Activated T-cell treated with anti-CD3 and anti-CD28 coated beads for 24 hours (primary cell): ENCODE results near the gene SLC44A5.
"Not testable (repeated sequence)": the region's sequence is repeated elsewhere in the genome, so short reads cannot be mapped to it uniquely, and the experiment has no call there.

ENCODE experiments used
- DNase-seq: peaks from one replicate; pipeline ENCODE4 v3.0.0-alpha.2; 2020; ENCODE audit warnings: low read depth

The SLC44A5 gene

GRCh38 chr1:75273110-75273509 lies 337.8 kb downstream of the SLC44A5 start:
- no peak for DNase-seq

- DNase-seq: no peak
Measured at GRCh38 chr1:75265792-75266191, 345.1 kb downstream of the SLC44A5 start.

GRCh38 chr1:75264112-75264511 lies 346.8 kb downstream of the SLC44A5 start:
- no peak for DNase-seq

- not testable (repeated sequence) for DNase-seq
Measured at GRCh38 chr1:75263616-75264015, 347.3 kb downstream of the SLC44A5 start.

GRCh38 chr1:75261946-75262345 lies 349.0 kb downstream of the SLC44A5 start:
- DNase-seq: not testable (repeated sequence)

- DNase-seq: no peak
Measured at GRCh38 chr1:75258351-75258750, 352.6 kb downstream of the SLC44A5 start.

- no peak for DNase-seq
Measured at GRCh38 chr1:75257424-75257823, 353.5 kb downstream of the SLC44A5 start.

GRCh38 chr1:75250114-75250513 lies 360.8 kb downstream of the SLC44A5 start:
- DNase-seq: not testable (repeated sequence)

- DNase-seq: no peak
Measured at GRCh38 chr1:75245239-75245638, 365.7 kb downstream of the SLC44A5 start.

- no peak for DNase-seq
Measured at GRCh38 chr1:75243124-75243523, 367.8 kb downstream of the SLC44A5 start.

GRCh38 chr1:75237316-75237715 lies 373.6 kb downstream of the SLC44A5 start:
- DNase-seq: no peak

- no peak for DNase-seq
Measured at GRCh38 chr1:75234562-75234961, 376.4 kb downstream of the SLC44A5 start.

- no peak for DNase-seq
Measured at GRCh38 chr1:75233302-75233929, 377.5 kb downstream of the SLC44A5 start.

- no peak for DNase-seq
Measured at GRCh38 chr1:75220072-75220471, 390.8 kb downstream of the SLC44A5 start.

GRCh38 chr1:75214017-75214416 lies 396.9 kb downstream of the SLC44A5 start:
- no peak for DNase-seq

- no peak for DNase-seq
Measured at GRCh38 chr1:75211648-75212047, 399.3 kb downstream of the SLC44A5 start.

GRCh38 chr1:75208862-75209261 lies 402.1 kb downstream of the SLC44A5 start:
- no peak for DNase-seq

- DNase-seq: no peak
Measured at GRCh38 chr1:75203415-75204277, 407.3 kb downstream of the SLC44A5 start.

- DNase-seq: no peak
Measured at GRCh38 chr1:75202751-75203150, 408.2 kb downstream of the SLC44A5 start.

GRCh38 chr1:75198761-75199160 lies 412.2 kb downstream of the SLC44A5 start:
- DNase-seq: no peak

- DNase-seq: no peak
Measured at GRCh38 chr1:75198163-75198562, 412.8 kb downstream of the SLC44A5 start.

GRCh38 chr1:75188892-75189291 lies 422.0 kb downstream of the SLC44A5 start:
- no peak for DNase-seq

GRCh38 chr1:75181214-75181955 lies 429.5 kb downstream of the SLC44A5 start:
- DNase-seq: not testable (repeated sequence)
